Fibroblast of lung (primary cell): ENCODE measurements around the gene ELOVL4. TPM values are rescaled to one million over a fixed set of nuclear protein-coding genes. Genes with fewer than 3 reads are reported as not detected.

Experiments
- DNase-seq, 2 donors: peaks; one replicate each; pipeline versions ENCODE4 v3.0.0 to v3.0.0-alpha.2; 2010; ENCODE audit warnings: low read depth in 2 of 2
- H2AFZ ChIP-seq: 2 replicates; pipeline ENCODE4 v1.5.1; 2012; ENCODE audit warnings: low read length, control low read depth, inconsistent platforms
- H3K27ac ChIP-seq: 2 replicates; pipeline ENCODE4 v1.5.1; 2011; ENCODE audit warnings: low read length, control low read depth; ENCODE audit not compliant: insufficient read depth
- H3K27me3 ChIP-seq: 2 replicates; pipeline ENCODE4 v1.5.1; 2011; ENCODE audit warnings: mild to moderate bottlenecking, low read length; ENCODE audit not compliant: control insufficient read depth, insufficient read depth
- H3K36me3 ChIP-seq: 2 replicates; pipeline ENCODE4 v1.5.1; 2011; ENCODE audit warnings: low read length; ENCODE audit not compliant: control insufficient read depth, insufficient read depth
- H3K4me1 ChIP-seq: 2 replicates; pipeline ENCODE4 v1.5.1; 2011; ENCODE audit warnings: low read length; ENCODE audit not compliant: control insufficient read depth, insufficient read depth; ENCODE audit errors: extremely low read depth
- H3K4me2 ChIP-seq: 2 replicates; pipeline ENCODE4 v1.5.1; 2011; ENCODE audit warnings: low read length, control low read depth; ENCODE audit not compliant: insufficient read depth; ENCODE audit errors: extremely low read depth
- H3K4me3 ChIP-seq, 4 experiments: fragments of 200-600 bp in 1 of 4; sonication (generic) in 1 of 4; replicated peaks in 1 of 4; 2 replicates each; pipeline ENCODE4 v1.5.1; 2011 to 2016; ENCODE audit warnings: low read length in 4 of 4, low read depth in 3 of 4, mild to moderate bottlenecking in 3 of 4, control low read depth in 2 of 4, inconsistent platforms in 1 of 4, mixed read lengths in 1 of 4; ENCODE audit not compliant: insufficient read depth in 1 of 4; ENCODE audit errors: control extremely low read depth in 1 of 4
- H3K79me2 ChIP-seq: 2 replicates; pipeline ENCODE4 v1.5.1; 2012; ENCODE audit warnings: mild to moderate bottlenecking, low read length, inconsistent platforms; ENCODE audit not compliant: control insufficient read depth, insufficient read depth
- H3K9ac ChIP-seq: 2 replicates; pipeline ENCODE4 v1.5.1; 2011; ENCODE audit warnings: mild to moderate bottlenecking, low read length, control low read depth; ENCODE audit not compliant: insufficient read depth
- H3K9me3 ChIP-seq: 2 replicates; pipeline ENCODE4 v1.5.1; 2012; ENCODE audit warnings: low read depth, low read length; ENCODE audit not compliant: control insufficient read depth, insufficient read depth
- H4K20me1 ChIP-seq: 2 replicates; pipeline ENCODE4 v1.5.1; 2011; ENCODE audit warnings: low read length; ENCODE audit not compliant: control insufficient read depth, insufficient read depth; ENCODE audit errors: extremely low read depth
- EZH2 ChIP-seq: IDR thresholded peaks from 2 replicates; pipeline ENCODE4 v1.5.1; 2012; ENCODE audit warnings: low read length, control low read depth, mild to moderate bottlenecking; ENCODE audit errors: missing control alignments
- polyA plus RNA-seq, 2 donors: library from polyadenylated mRNA; depleted of rRNA in 1 of 2; stranded (reverse) in 1 of 2; unstranded in 1 of 2; fragments of >200 nt; gene quantifications; 2 replicates each; pipeline ENCODE4 v1.2.1, GENCODE V29; 2011 to 2012; ENCODE audit warnings: missing spikeins in 1 of 2
- total RNA-seq: library from RNA; depleted of rRNA; stranded (reverse); fragments of >200 nt; gene quantifications from 2 replicates; pipeline ENCODE4 v1.2.1, GENCODE V29; 2014
- TF ChIP-seq, protein P1 (sequence below), 2 donors: IDR thresholded peaks in 1 of 2; conservative IDR thresholded peaks in 1 of 2; 1 replicate in 1 of 2; 2 replicates in 1 of 2; pipeline ENCODE4 v1.5.1; 2011 to 2012; ENCODE audit warnings: low read length in 2 of 2, control low read depth in 1 of 2, inconsistent platforms in 1 of 2, low read depth in 1 of 2, mild to moderate bottlenecking in 1 of 2

ELOVL4 gene
- total and polyA plus RNA-seq, 2 donors (not counting 1 experiment from before 2014, with no cell fraction given) = 4.3 to 6.4 TPM

DNA sequence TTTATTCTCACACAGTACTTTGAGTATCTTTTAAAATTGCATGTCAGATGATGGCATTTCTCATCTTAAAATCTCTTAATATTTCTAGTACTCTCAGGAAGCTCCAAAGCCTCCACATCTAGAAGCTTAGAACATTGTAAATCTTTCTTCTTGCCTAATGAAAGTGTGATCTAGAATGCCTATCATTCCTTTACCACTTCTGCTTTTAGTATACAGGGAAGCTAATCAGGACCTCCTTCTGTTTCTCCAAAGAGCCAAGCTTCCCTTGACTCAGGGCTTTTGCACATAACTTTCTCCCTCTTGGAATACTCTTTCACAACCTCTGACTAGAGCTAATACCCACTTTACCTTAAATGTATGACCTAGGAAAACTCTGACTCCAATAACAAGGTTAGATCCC, 7.5 kb upstream of the ELOVL4 start:
- Histone ChIP-seq H3K4me2 (no peak overlapping the region), H3K27ac (no peak overlapping the region), H3K9ac (no peak overlapping the region), H3K4me1 (no peaks in the 10 kb centered on the region), H3K36me3 (no peaks in the 10 kb centered on the region), H3K27me3 (no peaks in the 10 kb centered on the region), H3K79me2 (no peaks in the 10 kb centered on the region), H3K9me3 (no peaks in the 10 kb centered on the region), H4K20me1 (no peaks in the 10 kb centered on the region), H3K4me3 (no peak overlapping the region), H2AFZ (no peak overlapping the region)
- TF ChIP-seq, protein P1, sequence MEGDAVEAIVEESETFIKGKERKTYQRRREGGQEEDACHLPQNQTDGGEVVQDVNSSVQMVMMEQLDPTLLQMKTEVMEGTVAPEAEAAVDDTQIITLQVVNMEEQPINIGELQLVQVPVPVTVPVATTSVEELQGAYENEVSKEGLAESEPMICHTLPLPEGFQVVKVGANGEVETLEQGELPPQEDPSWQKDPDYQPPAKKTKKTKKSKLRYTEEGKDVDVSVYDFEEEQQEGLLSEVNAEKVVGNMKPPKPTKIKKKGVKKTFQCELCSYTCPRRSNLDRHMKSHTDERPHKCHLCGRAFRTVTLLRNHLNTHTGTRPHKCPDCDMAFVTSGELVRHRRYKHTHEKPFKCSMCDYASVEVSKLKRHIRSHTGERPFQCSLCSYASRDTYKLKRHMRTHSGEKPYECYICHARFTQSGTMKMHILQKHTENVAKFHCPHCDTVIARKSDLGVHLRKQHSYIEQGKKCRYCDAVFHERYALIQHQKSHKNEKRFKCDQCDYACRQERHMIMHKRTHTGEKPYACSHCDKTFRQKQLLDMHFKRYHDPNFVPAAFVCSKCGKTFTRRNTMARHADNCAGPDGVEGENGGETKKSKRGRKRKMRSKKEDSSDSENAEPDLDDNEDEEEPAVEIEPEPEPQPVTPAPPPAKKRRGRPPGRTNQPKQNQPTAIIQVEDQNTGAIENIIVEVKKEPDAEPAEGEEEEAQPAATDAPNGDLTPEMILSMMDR (conservative IDR thresholded peaks at IDR 0.05 in 1 of 2, IDR thresholded peaks at IDR 0.05 in 1 of 2; ENCODE audit: low read depth in 1 of 2, low read length in 2 of 2) = no peak
- TF ChIP-seq EZH2 = no peak
- DNase-seq = no peak

DNA sequence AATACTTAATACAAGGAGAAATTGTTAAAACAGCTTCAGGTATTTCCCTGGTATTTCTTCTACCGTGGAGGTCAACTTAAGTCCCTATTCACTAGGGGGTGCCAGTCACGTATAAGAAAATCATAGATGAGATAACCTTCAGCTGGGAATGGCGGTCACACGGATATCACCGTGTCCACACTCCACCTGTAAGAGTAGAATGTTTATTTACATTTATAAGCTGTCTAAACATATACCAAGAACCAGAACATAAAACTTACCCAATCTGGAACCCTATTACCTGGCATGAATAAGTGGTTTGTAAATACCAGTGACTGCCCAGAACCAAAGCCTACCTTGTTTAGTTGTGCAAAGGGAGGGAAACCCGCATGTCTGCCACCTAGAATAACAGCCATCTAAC, 1.9 kb upstream of the ELOVL4 start:
- Histone ChIP-seq H2AFZ (no peak overlapping the region), H4K20me1 (no peaks in the 10 kb centered on the region), H3K27me3 (no peaks in the 10 kb centered on the region), H3K4me3 (no peak overlapping the region), H3K79me2 (peaks cover 4% of the 10 kb centered on the region), H3K36me3 (no peaks in the 10 kb centered on the region), H3K9me3 (no peaks in the 10 kb centered on the region), H3K9ac (no peak overlapping the region), H3K4me2 (no peak overlapping the region), H3K4me1 (peaks cover 3% of the 10 kb centered on the region), H3K27ac (no peak overlapping the region)
- peak; percentile 68 to 80 for DNase-seq
- TF ChIP-seq, protein P1 (conservative IDR thresholded peaks at IDR 0.05 in 1 of 2, IDR thresholded peaks at IDR 0.05 in 1 of 2; ENCODE audit: low read depth in 1 of 2, low read length in 2 of 2) = peak; percentile 29 to 57
- no peak for TF ChIP-seq EZH2

DNA sequence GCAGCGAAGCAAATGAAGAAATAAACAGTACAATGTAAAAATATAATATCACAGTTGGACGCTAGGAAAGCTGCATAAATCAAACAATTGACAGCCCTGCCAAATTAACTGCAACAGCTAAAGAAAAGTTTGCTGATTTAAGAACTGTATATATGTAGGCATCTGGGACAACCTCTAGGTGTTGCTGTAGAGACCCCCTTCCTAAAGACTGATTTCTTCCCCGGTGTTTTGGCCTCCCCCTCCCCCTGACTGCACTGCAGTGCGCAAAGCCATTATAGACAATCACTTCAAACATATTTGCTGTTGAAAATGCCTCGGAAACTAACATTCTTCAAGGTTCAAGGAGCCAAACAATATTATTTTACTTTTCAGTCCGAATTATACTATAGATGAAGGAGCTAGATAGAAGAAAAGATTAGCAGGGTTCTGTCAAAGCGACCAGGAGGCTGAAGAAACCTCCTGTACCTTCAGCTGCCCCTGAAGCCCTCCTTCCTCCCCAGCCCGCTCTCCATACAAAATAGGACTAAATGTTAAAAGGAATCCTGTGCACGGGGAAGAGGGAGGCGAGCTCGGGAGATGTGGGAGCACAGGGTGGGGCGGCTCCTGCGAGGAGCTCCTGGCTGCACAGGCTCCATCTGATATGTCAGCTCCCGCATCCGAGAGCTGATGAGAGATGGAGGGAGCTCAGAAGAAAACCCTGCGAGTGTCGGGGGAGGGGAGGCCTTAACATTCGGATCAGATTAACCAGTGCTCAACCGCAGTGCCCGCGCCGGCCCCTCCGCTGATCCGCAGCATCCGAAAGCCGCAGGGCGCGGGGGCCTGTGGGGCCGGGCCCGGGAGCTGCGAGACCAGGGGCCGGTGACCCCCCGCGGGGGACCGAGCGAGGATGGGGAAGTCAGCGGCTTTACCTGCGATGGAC, 822 bp downstream of the ELOVL4 start:
- H3K4me3 ChIP-seq = peak overlapping the region; percentile 66 to 89 (median 80)
- H2AFZ ChIP-seq = peak overlapping the region; percentile 86
- H3K27me3 ChIP-seq = no peaks in the 10 kb centered on the region
- H3K79me2 ChIP-seq = peaks cover 4% of the 10 kb centered on the region
- H3K4me1 ChIP-seq = peaks cover 3% of the 10 kb centered on the region
- no peaks in the 10 kb centered on the region for H4K20me1 ChIP-seq
- H3K4me2 ChIP-seq = peak overlapping the region; percentile 93
- TF ChIP-seq, protein P1 (conservative IDR thresholded peaks at IDR 0.05 in 1 of 2, IDR thresholded peaks at IDR 0.05 in 1 of 2; ENCODE audit: low read depth in 1 of 2, low read length in 2 of 2) = peak in 1 of 2 donors; percentile 46
- no peak for TF ChIP-seq EZH2
- peak; percentile 42 to 45 for DNase-seq
- no peaks in the 10 kb centered on the region for H3K9me3 ChIP-seq
- peak overlapping the region; percentile 1 for H3K27ac ChIP-seq
- no peaks in the 10 kb centered on the region for H3K36me3 ChIP-seq
- H3K9ac ChIP-seq = peak overlapping the region; percentile 71
